GM12872 (cell line): Measurements from ENCODE around the gene FGF14.

Experiments used
- TF ChIP-seq, protein P1 (sequence below): IDR thresholded peaks from 3 replicates; pipeline ENCODE4 v1.5.1; 2011; ENCODE audit warnings: low read depth, mild to moderate bottlenecking, low read length, moderate library complexity; ENCODE audit not compliant: insufficient read depth

Gene FGF14

DNA sequence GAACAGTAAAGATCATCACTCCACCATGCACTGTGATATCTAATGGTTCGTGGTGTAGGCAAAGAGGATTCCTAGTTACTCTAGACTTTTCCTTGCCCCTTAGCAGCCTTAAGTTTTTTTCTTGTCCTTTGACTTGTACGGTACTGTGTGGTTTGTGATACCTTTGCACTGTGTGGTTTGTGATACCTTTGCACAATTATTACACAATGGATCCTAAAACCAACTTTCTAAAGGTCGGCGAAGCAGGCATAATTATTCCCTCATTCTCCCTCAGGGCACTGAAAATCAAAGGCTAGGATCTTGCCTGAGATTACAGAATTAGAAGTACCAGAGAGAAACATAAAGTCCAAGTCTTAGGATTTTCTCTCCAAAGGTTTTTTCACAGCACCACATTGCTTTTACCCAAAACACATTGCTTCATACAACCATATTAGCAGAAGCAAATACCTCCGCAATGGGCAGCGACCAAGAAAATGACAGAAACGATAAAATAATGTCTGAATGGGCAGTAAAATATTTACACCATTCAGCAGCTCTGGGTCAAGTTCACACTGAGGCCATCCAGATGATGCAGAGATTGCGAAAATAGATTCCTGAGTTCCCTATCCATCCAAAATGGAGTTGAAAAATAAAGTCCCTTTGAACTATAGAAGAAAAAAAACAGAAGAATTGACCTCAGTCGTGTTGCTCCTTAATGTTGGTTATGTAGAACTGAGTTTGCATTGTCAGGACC, 106.4 kb downstream of the FGF14 start:
- TF ChIP-seq, protein P1, sequence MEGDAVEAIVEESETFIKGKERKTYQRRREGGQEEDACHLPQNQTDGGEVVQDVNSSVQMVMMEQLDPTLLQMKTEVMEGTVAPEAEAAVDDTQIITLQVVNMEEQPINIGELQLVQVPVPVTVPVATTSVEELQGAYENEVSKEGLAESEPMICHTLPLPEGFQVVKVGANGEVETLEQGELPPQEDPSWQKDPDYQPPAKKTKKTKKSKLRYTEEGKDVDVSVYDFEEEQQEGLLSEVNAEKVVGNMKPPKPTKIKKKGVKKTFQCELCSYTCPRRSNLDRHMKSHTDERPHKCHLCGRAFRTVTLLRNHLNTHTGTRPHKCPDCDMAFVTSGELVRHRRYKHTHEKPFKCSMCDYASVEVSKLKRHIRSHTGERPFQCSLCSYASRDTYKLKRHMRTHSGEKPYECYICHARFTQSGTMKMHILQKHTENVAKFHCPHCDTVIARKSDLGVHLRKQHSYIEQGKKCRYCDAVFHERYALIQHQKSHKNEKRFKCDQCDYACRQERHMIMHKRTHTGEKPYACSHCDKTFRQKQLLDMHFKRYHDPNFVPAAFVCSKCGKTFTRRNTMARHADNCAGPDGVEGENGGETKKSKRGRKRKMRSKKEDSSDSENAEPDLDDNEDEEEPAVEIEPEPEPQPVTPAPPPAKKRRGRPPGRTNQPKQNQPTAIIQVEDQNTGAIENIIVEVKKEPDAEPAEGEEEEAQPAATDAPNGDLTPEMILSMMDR = no peak

DNA sequence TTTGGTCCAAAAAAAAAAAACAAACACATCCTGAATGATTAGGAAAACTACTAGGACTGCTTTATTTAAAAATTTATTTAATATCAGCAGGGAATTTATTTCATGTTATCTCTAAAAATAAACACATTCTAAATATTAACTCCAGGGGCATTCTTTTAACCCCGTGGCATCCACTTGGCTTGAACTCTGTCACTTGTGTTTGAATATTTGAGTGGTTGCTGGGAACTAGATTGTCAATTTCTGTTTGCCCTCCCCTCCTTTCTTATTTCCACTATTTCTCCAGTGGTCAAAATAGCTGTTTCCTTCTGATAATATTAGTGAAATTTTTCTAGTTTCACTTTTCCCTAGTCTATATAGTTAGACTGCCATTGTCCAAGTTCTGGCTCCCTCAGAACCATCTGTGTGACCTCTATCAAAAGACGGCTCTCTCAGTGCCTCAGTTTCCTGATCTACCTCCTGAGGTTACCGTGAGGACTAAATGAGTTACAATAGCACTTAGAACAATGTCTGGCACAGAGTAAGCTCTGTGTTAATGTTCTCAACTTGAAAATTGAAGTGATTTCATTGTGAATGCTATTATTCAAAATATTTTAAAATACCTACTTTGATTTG, 107.3 kb downstream of the FGF14 start:
- TF ChIP-seq, protein P1 = no peak

DNA sequence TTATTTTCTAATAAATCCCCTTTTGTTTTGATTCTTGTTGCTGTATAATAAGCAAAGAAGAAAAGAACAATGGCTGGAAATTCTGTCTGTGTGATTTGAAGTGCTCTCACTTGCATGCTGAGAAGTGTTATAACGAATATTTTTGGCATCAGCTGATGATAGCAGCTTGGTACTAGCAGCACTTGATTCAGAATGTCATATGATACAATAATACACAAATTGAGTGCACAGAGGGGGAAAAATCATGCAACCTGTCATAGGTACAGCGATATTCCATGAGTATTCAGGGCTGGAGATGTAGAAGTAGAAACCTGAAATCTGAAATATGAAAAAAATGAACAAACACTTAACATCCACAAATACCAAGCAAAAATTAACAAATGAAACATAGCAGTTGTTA, 108.1 kb downstream of the FGF14 start:
- TF ChIP-seq, protein P1 = no peak

DNA sequence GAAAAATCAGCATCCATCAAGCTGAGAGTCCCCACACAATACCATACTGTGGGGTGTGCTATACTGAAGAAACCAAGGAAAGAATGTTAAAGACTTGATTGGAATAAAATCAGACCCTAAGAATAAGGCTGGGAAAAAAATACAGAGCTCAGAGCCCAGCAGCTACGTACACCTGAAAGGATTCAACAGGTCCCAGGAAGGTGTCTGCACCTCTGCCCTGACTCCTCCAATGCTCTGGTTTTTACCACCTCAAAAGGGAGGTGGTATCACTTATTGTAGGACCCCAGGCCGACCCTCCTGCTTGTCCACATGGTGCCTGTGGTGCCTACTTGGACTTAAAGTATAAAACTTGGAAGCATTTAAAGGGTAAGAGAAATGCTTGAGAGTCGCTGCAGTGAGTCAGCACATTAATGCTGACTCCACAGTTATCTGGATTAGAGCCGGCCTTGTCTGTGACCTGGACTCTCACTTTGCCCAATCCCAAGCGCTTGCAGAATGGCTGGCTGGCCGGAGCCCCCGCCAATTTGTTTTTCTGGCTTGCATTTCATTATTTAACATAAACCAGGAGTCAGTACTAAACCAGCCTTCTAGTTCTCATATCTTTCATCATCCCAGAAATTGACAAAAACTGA, 110.1 kb downstream of the FGF14 start:
- TF ChIP-seq, protein P1 = no peak

DNA sequence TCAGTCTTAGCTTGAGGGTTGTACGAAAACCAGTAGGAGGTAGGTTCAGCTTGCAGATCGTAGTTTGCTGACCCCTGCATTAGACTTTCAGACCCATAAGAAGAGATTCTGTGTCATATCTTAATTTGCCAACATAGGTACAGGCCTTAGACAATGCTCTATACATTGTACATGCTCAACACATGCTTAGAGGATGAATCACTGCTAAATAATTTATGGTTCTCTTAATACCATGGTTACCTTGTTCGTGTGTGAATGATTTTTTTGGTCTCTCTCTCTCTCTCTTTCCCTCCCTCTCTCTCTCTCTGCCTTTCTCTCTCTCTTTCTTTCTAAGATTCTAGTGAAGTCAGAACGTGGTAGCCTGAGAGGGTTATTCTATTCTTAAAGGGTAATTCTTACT, 112.2 kb downstream of the FGF14 start:
- TF ChIP-seq, protein P1 = no peak

DNA sequence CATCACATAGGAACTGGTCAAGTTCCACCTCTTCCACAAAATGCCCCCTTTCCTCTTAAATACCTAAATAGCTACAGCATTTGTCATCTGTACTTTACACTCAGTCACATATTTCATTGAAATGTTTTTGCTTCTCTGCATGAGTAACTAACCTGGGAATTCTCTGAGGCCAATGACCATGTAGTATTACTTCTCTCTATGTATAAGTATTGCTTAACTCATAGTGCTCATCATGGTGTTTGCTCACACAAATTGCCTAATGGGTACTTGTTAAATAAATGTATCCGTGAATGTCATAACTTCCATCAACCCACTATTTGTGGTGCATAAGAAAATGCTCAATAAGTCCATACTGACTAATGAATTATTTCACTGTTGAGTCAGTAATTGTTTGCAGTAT, 115.5 kb downstream of the FGF14 start:
- TF ChIP-seq, protein P1 = no peak

DNA sequence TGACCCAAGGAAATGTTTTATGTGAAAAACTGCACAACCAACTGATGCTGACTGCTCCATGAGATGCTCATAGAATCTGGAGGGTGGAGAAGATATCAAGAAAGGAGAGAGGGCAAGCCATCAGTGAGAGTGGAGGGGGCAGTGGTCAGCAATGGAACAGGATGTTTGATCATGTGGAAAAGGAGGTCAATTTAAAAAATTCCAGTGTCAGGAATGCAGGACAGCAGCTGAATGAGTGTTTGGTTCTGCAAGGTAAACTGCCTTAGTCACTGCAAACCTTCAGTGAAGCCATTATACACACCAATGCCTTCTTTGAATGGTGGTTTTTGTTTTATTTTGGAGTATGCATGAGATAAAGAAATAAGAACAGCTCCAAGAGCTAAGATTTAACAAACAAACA, 121.5 kb downstream of the FGF14 start:
- TF ChIP-seq, protein P1 = no peak
